ENCODE data around the gene MGST1.

DNA sequence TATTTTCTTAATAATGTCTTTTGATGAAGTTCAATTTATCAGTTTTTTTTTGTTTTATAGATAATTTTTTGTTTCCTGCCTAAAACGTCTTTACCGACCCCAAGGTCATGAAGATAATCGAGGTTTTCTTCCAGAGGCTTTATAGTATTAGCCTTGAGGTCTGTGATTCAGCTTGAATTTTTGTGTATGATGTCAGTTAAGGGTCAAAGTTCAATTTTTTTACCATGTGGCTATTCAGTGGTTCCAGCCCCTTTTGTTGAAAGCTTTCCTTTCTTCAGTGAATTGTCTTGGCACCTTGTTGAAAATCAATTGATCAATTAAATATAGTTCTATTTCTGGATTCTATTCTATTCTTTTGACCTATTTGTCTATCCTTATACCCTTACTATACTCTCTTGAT lies 3.2 kb upstream of the MGST1 start:
- TF ChIP-seq EZH2phosphoT487 (IDR thresholded peaks at IDR 0.05): no peak
- no peak for TF ChIP-seq EZH2 (IDR thresholded peaks at IDR 0.05)
- no peak for TF ChIP-seq CTCF (IDR thresholded peaks at IDR 0.05)
